Dedifferentiated amniotic fluid mesenchymal stem cell (primary cell): Measurements from ENCODE around the gene THBS2.
"Not testable (repeated sequence)": the region's sequence is repeated elsewhere in the genome, so short reads cannot be mapped to it uniquely, and the experiment has no call there.

ENCODE experiments used
- DNase-seq: peaks from one replicate; pipeline ENCODE4 v3.0.0-alpha.2; 2016; ENCODE audit errors: extremely low spot score

The THBS2 gene

GRCh38 chr6:169271877-169272216 lies 18.2 kb upstream of the THBS2 start:
- DNase-seq = no peak

GRCh38 chr6:169271158-169271876 lies 17.7 kb upstream of the THBS2 start:
- no peak for DNase-seq

GRCh38 chr6:169270077-169270380 lies 16.4 kb upstream of the THBS2 start:
- not testable (repeated sequence) for DNase-seq

GRCh38 chr6:169269180-169270076 lies 15.8 kb upstream of the THBS2 start:
- peak; percentile 62 for DNase-seq

GRCh38 chr6:169268276-169268675 lies 14.6 kb upstream of the THBS2 start:
- DNase-seq = no peak

- DNase-seq = no peak
Observed at GRCh38 chr6:169266746-169267591, 13.3 kb upstream of the THBS2 start.

- no peak for DNase-seq
Observed at GRCh38 chr6:169266261-169266660, 12.6 kb upstream of the THBS2 start.

GRCh38 chr6:169265486-169266131 lies 12.0 kb upstream of the THBS2 start:
- no peak for DNase-seq

- DNase-seq = no peak
Observed at GRCh38 chr6:169263836-169264608, 10.4 kb upstream of the THBS2 start.

GRCh38 chr6:169263374-169263773 lies 9.7 kb upstream of the THBS2 start:
- no peak for DNase-seq

- not testable (repeated sequence) for DNase-seq
Observed at GRCh38 chr6:169262602-169263001, 9.0 kb upstream of the THBS2 start.

GRCh38 chr6:169256518-169256917 lies 2.9 kb upstream of the THBS2 start:
- no peak for DNase-seq

GRCh38 chr6:169256061-169256460 lies 2.4 kb upstream of the THBS2 start:
- no peak for DNase-seq

GRCh38 chr6:169255643-169256042 lies 2.0 kb upstream of the THBS2 start:
- no peak for DNase-seq

GRCh38 chr6:169254456-169255316 lies 1.0 kb upstream of the THBS2 start:
- no peak for DNase-seq

GRCh38 chr6:169252505-169253189 lies 999 bp downstream of the THBS2 start:
- no peak for DNase-seq

GRCh38 chr6:169251822-169252504 lies 1.7 kb downstream of the THBS2 start:
- no peak for DNase-seq

- no peak for DNase-seq
Observed at GRCh38 chr6:169251371-169251802, 2.3 kb downstream of the THBS2 start.

GRCh38 chr6:169250660-169251059 lies 3.0 kb downstream of the THBS2 start:
- DNase-seq = peak; percentile 60
